ENCODE results near the gene PPP1CA.

Gene PPP1CA

GRCh38 chr11:67400942-67401494 lies 640 bp downstream of the PPP1CA start:
- ATAC-seq (ENCODE audit: low read depth) (peak; percentile 7), DNase-seq (ENCODE audit: low spot score) (no peak)
- Histone ChIP-seq H3K36me3 (ENCODE audit: low read depth) (peaks cover 41% of the 10 kb centered on the region), H3K4me3 (ENCODE audit: severe bottlenecking) (peak overlapping the region; percentile 78), H3K9me3 (ENCODE audit: severe bottlenecking) (no peaks in the 10 kb centered on the region), H3K4me1 (ENCODE audit: insufficient read depth, poor library complexity, severe bottlenecking) (no peaks in the 10 kb centered on the region), H3K27ac (ENCODE audit: poor library complexity, severe bottlenecking) (peak overlapping the region; percentile 80), H3K27me3 (ENCODE audit: insufficient read depth, poor library complexity, severe bottlenecking) (no peaks in the 10 kb centered on the region)
- no peak for TF ChIP-seq CTCF (IDR thresholded peaks at IDR 0.05; ENCODE audit: poor library complexity, severe bottlenecking)

DNA sequence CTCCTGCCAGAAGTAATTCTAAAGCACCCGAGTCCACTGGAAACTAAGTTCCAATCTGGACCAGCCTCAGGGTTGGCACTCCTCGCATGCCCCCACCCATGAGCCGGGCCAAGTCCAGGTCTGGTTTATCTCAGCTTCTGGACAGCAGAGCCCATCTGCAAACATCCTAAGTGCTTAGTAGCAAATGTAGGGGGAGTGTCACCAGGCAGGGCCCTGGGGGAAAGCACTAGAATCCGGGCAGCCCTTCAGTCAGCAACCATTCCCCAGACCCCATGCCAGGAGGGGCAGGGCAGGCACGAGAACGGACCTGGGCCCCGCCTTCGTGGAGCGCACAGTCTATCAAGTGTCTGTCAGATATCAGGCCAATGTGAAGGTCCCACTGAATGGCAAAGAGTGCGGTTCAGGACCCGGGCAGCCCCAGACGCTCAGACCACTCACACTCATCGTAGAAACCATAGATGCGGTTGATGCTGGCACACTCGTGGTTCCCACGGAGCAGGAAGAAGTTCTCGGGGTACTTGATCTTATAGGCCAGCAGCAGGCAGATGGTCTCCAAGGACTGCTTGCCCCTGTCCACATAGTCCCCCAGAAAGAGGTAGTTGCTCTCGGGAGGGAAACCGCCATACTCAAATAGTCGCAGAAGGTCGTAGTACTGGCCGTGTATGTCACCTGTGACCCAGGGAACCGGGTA lies 1.3 kb downstream of the PPP1CA start:
- no peaks in the 10 kb centered on the region for H3K27me3 ChIP-seq (ENCODE audit: insufficient read depth, poor library complexity, severe bottlenecking)
- no peak for TF ChIP-seq CTCF (IDR thresholded peaks at IDR 0.05; ENCODE audit: poor library complexity, severe bottlenecking)
- no peak for ATAC-seq (ENCODE audit: low read depth)
- H3K9me3 ChIP-seq (ENCODE audit: severe bottlenecking): no peaks in the 10 kb centered on the region
- peak overlapping the region; percentile 78 for H3K4me3 ChIP-seq (ENCODE audit: severe bottlenecking)
- no peak for DNase-seq (ENCODE audit: low spot score)
- peak overlapping the region; percentile 80 for H3K27ac ChIP-seq (ENCODE audit: poor library complexity, severe bottlenecking)
- H3K4me1 ChIP-seq (ENCODE audit: insufficient read depth, poor library complexity, severe bottlenecking): no peaks in the 10 kb centered on the region
- H3K36me3 ChIP-seq (ENCODE audit: low read depth): peaks cover 41% of the 10 kb centered on the region

DNA sequence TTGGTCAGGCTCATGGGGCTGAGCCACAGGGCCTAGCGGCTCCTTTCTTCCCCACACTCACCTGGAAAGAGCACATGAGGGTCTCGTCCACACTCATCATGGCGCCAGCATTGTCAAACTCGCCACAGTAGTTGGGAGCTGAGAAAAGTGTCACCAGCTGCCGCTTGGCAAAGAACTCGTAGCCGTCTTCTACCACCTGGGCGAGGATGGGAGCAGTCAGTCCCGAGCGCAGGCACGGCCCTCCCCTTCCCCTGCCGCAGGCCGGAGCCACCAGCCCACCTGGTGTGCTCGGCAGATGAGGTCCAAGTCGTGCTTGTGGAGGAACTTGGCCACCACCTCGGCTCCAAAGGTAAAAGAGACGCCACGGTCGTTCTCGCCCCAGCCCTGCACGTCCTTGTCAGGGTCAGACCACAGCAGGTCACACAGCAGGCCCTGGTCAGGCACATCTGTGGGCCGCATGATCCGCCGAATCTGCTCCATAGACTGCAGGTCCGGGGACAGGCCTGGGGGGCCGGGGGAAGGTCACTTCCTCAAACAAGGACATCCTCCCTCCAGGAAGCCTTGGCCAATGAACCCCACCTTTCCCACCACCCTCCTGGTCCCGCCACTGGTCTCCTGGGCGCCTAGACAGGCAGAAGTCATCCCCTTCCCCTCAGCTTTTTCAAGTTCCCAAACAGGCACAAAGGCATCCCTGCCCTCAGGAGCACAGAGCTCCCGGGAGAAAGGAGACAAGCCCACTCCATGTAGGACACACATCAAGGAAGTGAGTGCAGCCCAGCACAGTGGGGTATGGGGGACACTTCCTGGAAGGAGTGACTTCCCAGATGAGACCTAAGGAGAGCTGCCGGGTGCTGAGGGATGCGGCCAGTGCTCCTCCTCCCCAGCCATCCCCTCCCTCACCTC lies 2.7 kb downstream of the PPP1CA start:
- ATAC-seq (ENCODE audit: low read depth): no peak
- Histone ChIP-seq H3K27ac (ENCODE audit: poor library complexity, severe bottlenecking) (no peak overlapping the region), H3K4me3 (ENCODE audit: severe bottlenecking) (no peak overlapping the region), H3K9me3 (ENCODE audit: severe bottlenecking) (no peaks in the 10 kb centered on the region), H3K36me3 (ENCODE audit: low read depth) (peaks cover 44% of the 10 kb centered on the region), H3K4me1 (ENCODE audit: insufficient read depth, poor library complexity, severe bottlenecking) (no peaks in the 10 kb centered on the region), H3K27me3 (ENCODE audit: insufficient read depth, poor library complexity, severe bottlenecking) (no peaks in the 10 kb centered on the region)
- no peak for TF ChIP-seq CTCF (IDR thresholded peaks at IDR 0.05; ENCODE audit: poor library complexity, severe bottlenecking)
- DNase-seq (ENCODE audit: low spot score): no peak

- Histone ChIP-seq H3K9me3 (ENCODE audit: severe bottlenecking) (no peaks in the 10 kb centered on the region), H3K4me1 (ENCODE audit: insufficient read depth, poor library complexity, severe bottlenecking) (no peaks in the 10 kb centered on the region), H3K27me3 (ENCODE audit: insufficient read depth, poor library complexity, severe bottlenecking) (no peaks in the 10 kb centered on the region), H3K36me3 (ENCODE audit: low read depth) (peaks cover 52% of the 10 kb centered on the region), H3K4me3 (ENCODE audit: severe bottlenecking) (no peak overlapping the region), H3K27ac (ENCODE audit: poor library complexity, severe bottlenecking) (no peak overlapping the region)
- DNase-seq (ENCODE audit: low spot score) (no peak), ATAC-seq (ENCODE audit: low read depth) (no peak)
- TF ChIP-seq CTCF (IDR thresholded peaks at IDR 0.05; ENCODE audit: poor library complexity, severe bottlenecking): no peak
Measured at GRCh38 chr11:67397986-67398660, 3.5 kb downstream of the PPP1CA start.

Measured in RWPE2 (cell line).